IPS-NIHi7 (cell line): ENCODE results near the gene HIPK3.
"Not testable (repeated sequence)": the region's sequence is repeated elsewhere in the genome, so short reads cannot be mapped to it uniquely, and the experiment has no call there.

Experiments
- DNase-seq: peaks from one replicate; pipeline ENCODE4 v3.0.0; 2012; ENCODE audit warnings: mixed read lengths; ENCODE audit errors: extremely low spot score

HIPK3 gene

DNA sequence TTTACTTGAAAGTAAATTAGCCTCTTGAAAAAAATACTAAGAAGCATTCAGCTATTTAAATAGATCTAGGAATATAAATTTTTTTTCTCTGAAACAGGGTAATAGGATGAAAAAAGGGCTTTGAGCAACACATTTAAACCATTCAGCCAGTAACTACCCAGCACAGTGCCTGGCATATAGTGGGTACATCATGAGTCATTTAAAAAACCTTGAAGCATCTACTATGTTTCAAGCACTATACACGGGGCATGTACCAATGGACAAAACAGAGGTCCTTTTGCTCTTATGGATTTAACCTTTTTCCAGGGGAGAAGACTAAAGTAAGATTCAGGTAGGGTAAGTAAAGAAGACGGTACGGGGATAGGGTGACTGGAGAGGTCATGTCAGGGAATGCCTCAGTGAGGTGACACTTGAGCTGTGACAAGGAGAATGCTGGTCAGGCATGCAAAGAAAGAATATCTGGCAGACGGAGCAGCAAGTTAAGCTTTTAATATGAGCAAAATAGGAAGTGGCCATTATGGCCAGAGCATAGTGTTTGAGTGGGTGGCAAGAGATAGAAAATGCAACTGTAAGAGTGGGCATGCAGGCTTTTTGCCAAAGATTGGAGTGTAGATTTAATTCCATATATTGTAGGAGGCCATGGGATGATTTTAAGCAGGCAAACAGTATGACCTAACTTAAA lies 101.1 kb downstream of the HIPK3 start:
- DNase-seq: no peak

DNA sequence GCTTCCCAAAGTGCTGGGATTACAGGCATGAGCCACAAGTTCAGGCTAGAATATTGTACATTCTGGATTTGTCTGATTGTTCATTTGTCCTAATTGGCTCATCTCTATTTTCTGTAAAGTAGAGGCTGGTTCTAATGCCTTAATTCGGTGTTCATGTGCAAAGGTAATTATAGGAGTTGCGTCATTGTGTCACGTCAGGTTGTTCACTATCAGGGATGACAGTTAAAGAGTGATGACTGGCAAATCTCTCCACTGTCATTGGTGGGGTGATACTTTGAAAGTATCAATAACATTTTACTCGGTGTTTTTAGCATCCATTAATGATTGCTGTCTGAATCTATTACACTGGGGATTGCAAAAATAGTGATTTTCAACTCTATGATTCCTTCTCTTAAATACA lies 103.5 kb downstream of the HIPK3 start:
- no peak for DNase-seq

DNA sequence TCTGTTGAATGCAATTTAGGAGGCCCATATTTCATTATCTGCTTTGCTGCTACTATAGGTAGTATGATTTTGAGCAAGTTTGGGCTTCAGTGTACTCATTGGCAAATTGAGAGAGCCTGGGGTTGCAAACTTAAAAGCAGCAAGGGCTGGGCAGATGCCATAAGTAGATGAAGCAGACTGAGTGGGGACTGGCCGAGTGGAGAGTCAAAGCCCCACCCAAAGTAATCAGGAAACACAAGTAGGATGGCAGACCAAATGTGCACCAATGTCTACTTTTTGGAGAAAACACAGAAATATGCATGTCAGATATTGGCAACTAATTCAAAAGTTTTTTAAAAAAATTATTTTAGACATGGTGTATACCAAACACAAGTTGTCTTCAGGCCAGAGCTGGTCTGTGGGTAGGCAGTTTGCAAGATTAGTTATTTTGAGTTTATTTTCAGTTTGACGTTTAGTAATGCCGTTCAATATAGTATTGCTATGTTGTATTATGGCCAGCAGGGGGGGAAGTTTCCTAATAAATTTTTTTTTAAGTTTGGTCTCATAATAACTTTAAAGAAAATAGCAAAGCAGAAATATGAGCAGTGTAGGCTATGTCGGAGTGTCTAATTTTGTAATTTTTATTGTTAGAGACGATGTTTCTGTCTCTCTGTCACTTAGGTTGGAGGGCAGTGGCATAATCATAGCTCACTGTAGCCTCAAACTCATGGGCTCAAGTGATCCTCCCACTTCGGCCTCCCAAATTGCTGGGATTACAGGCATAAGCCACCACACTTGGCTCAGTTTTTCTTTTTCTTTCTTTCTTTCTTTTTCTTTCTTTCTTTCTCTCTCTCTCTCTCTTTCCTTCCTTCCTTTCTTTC lies 105.1 kb downstream of the HIPK3 start:
- no peak for DNase-seq

DNA sequence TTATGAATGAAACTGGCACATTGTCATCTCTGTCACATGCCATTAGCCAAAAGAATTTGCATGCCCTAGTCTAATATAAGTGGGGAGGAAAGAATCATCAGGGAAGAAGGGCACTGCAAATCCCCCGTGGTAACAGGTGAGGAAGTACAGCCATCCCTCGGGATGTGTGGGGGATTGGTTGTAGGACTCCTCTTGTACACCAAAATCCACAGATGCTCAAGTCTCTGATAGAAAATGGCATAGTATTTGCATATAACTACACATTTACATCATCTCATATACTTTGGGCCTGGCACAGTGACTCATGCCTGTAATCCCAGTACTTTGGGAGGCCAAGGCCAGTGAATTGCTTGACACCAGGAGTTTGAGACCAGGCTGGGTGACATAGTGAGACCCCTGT lies 109.7 kb downstream of the HIPK3 start:
- DNase-seq: no peak

DNA sequence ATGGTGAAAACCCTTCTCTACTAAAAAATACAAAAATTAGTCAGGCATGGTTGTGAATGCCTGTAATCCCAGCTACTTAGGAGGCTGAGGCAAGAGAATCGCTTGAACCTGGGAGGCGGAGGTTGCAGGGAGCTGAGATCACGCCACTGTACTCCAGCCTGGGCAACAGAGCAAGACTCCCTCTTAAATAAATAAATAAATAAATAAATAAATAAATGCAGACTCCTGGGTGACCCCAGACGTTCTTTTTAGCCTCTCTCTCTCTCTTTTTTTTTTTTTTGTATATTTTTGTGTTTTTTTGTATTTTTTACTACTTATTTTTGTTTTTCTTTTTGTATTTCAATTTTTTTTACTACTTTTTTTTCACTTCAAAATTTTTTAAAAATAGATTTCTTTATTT lies 111.3 kb downstream of the HIPK3 start:
- DNase-seq: not testable (repeated sequence)

DNA sequence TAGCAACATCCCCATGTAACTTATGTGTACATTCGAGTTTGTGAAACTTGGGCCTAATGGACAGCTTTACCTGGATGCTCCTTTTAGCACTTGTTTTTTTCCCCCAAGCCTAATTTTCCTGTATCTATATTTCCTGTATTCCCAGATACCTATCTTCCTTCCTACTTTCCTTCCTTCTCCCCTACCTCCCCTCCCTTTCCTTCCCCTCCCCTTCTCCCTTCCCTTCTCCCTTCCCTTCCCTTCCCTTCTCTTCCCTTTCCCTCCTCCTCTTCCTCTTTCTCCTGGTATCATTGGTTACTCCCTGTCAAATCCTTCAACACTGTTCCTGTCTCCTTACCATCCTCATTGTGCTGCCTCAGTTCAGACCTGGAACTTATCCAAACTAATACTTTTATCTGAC lies 111.8 kb downstream of the HIPK3 start:
- no peak for DNase-seq

DNA sequence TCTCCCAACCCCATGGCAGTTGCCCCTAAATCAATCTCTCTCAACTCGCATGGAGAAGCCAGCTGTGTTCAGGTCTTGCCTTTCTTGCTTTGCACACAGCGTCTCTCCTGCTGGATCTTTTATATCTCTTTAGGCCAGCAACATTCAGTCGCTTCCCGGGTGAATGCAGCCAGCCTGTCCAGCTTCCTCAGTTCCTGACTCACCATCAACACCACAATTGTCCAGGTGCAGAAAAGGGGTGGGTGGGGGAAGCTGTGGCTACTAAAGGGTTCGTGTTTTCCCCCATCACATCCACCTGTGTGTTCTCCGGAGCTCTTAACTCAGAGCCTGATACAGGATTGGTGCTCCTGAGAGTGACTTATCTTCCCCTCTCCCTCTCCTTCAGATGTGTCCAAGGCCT lies 116.5 kb downstream of the HIPK3 start:
- no peak for DNase-seq

DNA sequence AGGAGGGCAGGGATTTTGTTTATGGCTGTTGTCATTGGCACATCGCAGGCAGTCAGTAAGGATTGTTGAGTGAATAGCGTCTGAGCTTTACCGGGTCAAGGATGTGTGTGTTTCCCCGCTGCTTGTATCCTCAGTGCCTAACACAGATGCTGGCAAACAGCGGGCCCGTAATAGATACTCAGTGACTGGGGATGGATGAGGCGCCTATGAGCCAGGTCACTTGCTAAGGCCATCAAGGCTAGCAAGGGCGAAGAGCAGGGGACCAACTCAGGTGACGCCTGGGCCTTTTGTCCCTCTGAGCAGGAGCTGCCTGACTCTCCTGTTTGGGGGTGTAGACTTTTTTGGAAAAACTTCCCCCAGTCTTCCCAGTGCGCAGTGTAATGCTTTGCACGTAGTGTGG lies 118.1 kb downstream of the HIPK3 start:
- DNase-seq: no peak

DNA sequence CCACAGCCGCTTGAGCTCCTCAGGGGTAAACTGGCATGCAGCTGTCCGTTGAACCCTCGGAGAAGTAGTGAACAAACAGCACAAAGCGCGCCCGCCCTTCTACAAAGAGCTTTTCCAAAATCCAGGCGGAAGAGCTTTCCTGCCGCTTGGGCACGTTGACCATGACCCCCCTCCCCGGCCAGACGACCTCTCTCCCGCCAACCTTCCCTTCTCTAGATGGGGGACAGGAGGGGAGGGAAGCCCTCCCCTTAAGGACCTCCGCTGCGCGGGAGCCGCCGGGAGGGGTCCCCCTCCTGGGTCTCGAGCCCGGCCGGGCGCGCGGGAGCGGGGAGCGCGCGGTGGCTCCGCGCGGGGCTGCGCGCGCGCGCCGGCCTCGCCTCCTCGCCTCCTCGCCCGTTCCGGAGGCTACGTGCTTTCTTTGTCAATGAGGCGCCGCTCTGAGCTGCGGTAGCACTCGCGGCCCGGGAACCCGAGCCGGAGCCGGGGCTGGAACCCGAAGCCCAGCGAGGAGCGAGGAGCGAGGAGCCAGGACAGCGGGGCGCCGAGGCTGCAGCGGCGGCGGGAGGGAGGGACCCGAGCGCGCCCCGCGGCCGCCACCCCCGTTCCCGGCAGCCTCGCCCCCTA lies 118.6 kb downstream of the HIPK3 start, which contains the start of gene KIAA1549L:
Gene KIAA1549L, plus strand, starts transcription at position 421 of the 624 bp plus-strand sequence.
- DNase-seq: peak; percentile 42

DNA sequence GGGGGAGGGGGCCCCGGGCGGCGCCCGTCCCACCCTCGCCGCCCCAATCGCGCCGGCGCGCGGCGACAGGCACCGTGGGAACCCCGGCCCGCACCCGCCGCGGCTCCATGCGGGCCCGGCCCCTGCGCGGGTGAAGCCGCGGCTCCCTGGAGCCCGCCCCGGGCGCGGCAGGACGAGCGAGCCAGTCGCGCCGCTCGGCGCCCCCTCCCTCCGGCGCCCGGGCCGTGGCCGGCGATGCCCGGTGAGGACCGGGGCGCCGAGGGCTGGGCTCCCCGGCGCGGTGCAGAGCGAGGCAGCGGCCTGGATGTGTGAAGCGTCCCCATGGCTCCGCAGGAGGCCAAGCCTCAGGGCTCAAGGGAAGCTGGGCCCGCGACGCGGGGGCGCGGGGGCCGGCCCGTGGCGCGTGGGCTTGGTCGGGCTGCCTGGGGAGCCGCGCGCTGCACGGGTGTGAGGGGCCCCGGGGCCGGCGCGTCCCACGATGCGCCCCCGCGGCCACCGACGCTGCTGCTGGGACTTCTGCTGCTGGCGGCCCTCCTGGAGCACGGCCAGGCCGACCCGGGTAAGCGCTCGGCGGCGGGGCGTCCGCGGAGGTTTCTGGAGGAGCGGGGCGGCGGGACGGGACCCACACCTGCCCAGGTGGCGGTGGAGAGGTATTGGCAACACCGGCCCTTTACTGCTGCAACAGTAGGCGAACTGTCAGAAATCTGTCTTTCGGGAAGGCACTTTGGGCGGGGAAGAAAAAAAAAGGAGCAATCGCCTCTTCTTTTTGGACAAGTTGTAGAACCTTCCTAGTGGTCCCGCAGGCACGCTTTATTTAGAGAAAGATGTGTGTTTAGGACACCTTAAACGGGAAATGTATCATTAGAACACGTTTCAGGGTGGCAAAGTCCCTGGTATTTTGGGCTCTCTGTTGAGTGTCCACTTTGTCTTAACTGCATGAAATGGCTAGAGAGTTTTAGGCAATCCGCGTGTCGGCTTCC lies 119.4 kb downstream of the HIPK3 start:
- peak; percentile 48 for DNase-seq

DNA sequence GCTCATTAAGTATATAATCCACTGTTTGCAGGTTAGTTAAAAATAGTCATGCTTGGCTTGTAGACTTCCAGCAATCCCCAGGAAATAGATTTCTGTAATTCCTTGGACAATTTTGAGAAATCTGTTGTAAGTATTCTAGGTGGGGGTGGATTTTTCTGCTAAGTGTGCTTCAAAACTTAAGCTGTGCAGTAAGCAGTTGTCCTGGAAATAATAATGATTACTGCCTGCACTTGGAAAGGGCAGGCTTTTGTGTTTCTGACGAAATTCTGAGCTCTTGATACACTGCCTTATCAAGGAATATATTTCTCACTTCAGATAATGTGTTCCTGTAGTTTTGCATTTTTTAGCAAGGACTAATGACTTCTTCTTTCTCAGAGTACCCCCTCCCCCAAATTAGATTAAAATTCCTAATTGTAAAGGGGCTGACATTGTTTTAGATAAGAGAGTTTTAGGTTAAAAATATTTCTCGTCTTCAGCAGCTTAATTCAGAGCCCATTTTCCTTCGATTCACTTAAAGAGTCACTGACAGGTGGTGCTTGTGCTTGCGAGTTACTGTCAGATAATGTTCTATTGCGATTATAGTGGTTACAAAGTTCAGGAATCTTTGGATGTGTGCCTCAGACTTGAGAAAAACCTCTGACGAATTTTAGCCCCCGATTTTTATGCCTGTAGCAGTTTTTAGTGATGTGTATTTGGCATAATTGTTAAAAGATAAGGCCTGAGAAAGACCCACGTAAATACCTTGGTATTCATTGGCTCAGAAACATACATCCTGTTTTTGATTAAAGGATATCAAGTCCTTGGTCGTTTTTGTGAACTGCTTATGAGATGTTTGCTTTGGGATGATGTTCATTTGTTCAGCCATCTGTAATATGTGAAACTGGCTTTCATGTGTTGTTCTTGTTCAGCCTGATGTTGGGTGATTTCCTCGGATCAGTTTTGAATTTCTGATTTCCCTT lies 120.5 kb downstream of the HIPK3 start:
- DNase-seq: no peak

DNA sequence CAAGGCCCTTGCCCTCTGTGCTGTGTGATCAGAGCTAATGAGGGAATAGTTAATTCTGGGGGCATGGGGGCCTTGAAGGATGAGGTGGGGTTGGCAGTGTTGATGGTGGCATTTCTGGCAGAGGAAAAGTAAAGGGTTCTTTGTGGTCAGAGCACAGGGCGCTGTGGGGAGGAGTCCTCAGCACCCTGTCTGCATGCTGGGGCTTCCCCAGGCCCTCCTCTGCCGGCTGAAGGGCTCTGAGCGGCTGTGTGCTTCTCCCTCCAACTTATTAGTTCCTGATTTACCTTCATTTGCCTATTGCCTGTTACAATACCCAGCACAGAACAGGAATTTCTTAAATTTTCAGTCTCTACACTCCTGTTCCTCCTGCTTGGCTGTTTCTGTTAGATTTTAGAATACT lies 122.8 kb downstream of the HIPK3 start:
- no peak for DNase-seq

DNA sequence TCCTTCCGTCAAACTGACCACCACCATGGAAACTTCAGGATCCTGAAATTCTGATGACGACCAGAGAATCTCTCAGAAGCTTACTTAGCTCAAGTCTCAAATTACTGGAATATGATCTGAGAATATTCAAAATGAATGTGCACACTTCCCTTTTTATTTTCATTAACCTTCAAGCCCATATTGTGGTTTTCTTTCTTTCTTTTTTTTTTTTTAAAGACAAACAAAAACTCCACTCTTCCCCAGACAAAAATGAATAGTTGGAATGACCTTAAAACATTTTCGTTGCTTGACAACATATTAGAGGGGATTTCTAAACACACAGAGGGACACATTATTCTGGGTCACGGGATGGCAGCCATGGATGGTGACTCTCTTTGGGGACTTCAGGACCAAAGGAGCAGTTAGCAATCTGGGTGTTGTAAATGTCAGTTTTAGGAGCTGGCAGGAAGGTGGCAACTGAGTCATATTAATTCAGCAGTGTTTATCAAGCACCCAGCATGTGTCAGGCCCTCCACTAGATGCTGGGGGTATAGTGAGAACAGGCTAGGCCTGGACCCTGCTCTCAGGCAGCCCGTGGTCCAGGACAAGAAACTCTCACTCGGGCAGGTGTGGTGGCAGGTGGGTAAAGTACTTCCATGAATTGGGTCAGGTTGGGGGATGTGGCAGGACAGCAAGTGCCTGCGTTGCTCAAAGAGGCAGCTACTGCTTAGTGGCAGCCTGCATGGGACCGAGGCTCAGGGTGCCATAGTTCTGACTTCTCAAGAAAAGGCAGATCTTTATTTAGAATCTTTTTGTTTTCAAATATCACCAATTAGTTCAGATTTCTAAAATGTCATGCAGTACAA lies 126.1 kb downstream of the HIPK3 start:
- DNase-seq: no peak

DNA sequence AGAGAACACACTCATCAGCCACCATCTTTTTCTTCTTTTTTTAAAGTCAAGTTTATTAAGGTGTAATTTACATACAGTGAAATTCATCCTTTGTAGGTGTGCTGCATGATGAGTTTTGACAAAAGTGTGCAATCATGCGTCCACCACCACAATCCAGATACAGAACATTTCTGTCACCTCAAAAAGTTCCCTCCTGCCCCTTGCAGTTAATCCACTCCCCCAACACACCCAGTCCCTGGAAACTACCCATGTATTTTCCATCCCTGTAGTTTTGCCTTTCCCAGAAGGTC lies 126.7 kb downstream of the HIPK3 start:
- DNase-seq: no peak

DNA sequence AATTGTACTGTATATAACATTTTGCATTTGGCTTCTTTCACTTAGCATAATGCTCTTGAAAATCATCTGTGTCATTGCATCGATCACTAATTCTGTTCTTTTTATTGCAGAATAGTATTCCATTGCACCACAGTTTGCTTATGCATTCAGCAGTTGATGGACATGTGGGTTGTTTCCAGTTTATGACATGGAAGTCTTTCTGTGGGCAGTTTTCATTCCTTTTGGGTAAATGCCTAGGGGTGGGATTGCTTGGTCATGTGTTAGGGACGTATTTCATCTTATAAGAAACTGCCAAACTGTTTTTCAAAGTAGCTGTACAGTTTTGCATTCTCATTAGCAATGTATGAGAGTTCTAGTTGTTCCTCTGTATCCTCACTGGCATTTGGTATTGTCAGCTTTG lies 127.0 kb downstream of the HIPK3 start:
- no peak for DNase-seq

DNA sequence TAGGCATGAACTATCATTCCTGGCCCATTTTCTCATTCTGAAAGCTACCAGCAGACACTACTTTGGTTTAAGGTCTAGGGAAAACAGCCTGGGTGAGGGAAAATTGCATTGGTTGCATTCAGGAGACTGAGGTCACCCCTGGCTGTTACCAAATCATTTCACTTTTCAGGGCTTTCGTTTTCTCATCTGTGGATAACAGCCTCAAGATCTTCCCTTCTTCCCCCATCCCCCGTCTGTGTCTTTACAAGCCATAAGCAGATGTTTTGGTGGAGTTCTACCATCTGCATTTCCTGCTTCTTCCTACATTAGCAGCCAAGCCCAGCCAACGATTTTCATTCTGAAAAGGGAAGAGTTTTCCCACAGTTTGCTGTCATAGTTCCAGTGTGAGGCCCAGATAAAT lies 130.4 kb downstream of the HIPK3 start:
- no peak for DNase-seq

DNA sequence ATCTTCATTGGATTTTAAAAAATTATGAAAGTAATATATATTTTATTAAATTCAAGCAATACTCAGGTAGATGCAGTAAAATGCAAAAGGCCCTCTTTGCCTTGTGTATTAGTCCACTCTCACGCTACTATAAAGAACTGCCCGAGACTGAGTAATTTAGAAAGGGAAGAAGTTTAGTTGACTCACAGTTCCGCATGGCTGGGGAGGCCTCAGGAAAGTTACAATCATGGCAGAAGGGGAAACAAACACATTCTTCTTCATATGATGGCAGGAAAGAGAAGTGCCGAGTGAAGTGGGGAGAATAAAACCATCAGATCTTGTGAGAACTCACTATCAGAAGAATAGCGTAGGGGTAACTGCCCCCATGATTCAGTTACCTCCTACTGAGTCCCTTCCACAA lies 130.8 kb downstream of the HIPK3 start:
- no peak for DNase-seq

DNA sequence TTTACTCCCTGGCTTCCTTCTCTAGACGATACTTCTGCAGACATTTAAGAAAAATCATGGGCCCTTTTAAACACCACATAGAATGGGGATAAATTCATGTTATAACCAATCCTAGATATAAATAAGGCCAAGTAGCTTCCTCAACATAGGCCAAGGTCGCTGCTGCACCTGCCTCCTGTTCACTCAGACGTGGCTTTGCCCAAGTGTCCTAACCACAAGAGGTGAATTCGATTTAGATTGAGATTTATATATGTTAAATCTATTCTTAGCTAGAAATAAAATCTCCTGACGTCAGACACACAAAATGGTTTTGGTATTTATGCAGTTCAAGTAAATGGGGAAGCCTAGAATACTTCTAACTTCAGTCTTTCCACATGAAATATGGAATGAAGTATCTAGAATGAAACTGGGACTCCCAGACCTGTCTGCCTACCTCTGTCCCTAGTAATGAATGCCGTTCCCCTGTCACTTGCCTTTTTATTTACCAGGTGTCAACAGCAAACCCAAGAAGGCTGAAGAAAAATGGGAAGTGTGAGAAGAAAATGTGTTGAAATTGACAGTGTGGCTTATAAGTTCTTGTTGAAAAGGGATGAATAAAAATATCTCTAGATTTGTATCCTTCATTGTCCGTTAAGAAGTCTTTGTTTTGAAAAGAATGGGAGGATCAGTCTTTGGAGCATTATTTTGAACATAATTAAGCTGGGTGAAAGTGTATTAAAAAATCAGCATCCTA lies 131.8 kb downstream of the HIPK3 start:
- DNase-seq: no peak

DNA sequence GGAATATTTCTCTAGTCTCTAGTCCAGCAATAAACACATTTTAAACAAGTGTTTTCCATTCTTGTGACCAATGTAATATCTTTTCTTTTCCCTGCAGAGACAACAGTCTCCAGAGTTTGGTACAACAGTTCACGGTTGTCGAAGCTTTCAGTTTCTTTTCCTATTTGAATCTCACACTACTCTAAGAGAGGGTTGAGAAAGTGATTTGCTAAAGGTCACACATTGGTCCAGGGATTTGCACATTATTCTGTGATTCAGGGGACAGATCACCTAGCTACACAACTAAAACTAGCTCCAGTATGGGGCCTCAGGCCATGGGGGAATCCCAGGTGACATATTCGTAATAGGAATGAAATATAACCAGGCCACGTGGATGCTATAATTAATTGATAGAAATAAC lies 132.5 kb downstream of the HIPK3 start:
- no peak for DNase-seq
